ENCODE measurements around the gene MBTPS1.

DNA sequence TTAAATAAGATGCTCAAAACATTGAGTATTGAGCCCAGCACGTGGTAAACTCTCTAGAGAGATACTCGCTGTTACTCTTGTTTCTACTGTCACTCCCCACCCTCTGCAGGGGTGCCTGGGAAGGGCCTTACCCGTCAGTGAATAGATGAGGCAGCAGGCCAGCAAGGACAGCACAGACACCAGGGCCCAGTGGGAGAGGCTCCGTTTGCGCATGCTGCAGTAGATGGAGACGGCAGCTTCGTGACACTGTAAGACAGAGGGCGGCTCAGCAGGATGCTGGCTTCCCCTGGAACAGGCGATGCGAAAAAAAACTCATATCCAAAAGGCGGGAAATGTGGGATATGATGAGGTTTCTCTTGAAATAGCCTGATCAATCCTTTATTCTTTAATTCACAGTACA lies 94.1 kb downstream of the MBTPS1 start:
- TF ChIP-seq POLR2AphosphoS5 (IDR thresholded peaks at IDR 0.05; ENCODE audit: low read depth, low read length) (no peak), POLR2A (IDR thresholded peaks at IDR 0.05; ENCODE audit: low read depth, low read length) (no peak)
